IPS-18a (cell line): ENCODE measurements around the gene BICDL1.

Experiments used
- H3K27ac ChIP-seq: one replicate; pipeline ENCODE4 v1.5.1; 2013; ENCODE audit warnings: low read length
- H3K27me3 ChIP-seq: one replicate; pipeline ENCODE4 v1.6.1; 2013; ENCODE audit warnings: mild to moderate bottlenecking, low read length; ENCODE audit not compliant: control insufficient read depth, insufficient read depth
- H3K36me3 ChIP-seq: one replicate; pipeline ENCODE4 v1.6.1; 2013; ENCODE audit warnings: low read depth, low read length; ENCODE audit not compliant: control insufficient read depth
- H3K4me1 ChIP-seq: one replicate; pipeline ENCODE4 v1.6.1; 2013; ENCODE audit warnings: low read depth, low read length; ENCODE audit not compliant: control insufficient read depth
- H3K4me3 ChIP-seq: one replicate; pipeline ENCODE4 v1.5.1; 2013; ENCODE audit warnings: low read length
- H3K9ac ChIP-seq: one replicate; pipeline ENCODE4 v1.6.1; 2013; ENCODE audit warnings: mild to moderate bottlenecking, low read length, moderate library complexity
- H3K9me3 ChIP-seq: one replicate; pipeline ENCODE4 v1.6.1; 2013; ENCODE audit warnings: low read depth, low read length; ENCODE audit not compliant: control insufficient read depth

The BICDL1 gene

GRCh38 chr12:120060196-120060595 lies 71.2 kb downstream of the BICDL1 start:
- Histone ChIP-seq H3K4me3 (no peak overlapping the region), H3K9me3 (no peaks in the 10 kb centered on the region), H3K36me3 (no peaks in the 10 kb centered on the region), H3K27ac (no peak overlapping the region), H3K9ac (no peak overlapping the region), H3K4me1 (peaks cover 4% of the 10 kb centered on the region), H3K27me3 (no peaks in the 10 kb centered on the region)

- no peaks in the 10 kb centered on the region for H3K9me3 ChIP-seq
- peaks cover 3% of the 10 kb centered on the region for H3K36me3 ChIP-seq
- H3K9ac ChIP-seq, result no peak overlapping the region
- no peaks in the 10 kb centered on the region for H3K27me3 ChIP-seq
- peaks cover 4% of the 10 kb centered on the region for H3K4me1 ChIP-seq
- no peak overlapping the region for H3K4me3 ChIP-seq
- H3K27ac ChIP-seq, result no peak overlapping the region
Measured at GRCh38 chr12:120060717-120061116, 71.7 kb downstream of the BICDL1 start.

- Histone ChIP-seq H3K4me3 (no peak overlapping the region), H3K27ac (no peak overlapping the region), H3K9ac (no peak overlapping the region), H3K9me3 (no peaks in the 10 kb centered on the region), H3K27me3 (no peaks in the 10 kb centered on the region), H3K4me1 (peaks cover 4% of the 10 kb centered on the region), H3K36me3 (peaks cover 3% of the 10 kb centered on the region)
Measured at GRCh38 chr12:120061575-120062214, 72.7 kb downstream of the BICDL1 start.

DNA sequence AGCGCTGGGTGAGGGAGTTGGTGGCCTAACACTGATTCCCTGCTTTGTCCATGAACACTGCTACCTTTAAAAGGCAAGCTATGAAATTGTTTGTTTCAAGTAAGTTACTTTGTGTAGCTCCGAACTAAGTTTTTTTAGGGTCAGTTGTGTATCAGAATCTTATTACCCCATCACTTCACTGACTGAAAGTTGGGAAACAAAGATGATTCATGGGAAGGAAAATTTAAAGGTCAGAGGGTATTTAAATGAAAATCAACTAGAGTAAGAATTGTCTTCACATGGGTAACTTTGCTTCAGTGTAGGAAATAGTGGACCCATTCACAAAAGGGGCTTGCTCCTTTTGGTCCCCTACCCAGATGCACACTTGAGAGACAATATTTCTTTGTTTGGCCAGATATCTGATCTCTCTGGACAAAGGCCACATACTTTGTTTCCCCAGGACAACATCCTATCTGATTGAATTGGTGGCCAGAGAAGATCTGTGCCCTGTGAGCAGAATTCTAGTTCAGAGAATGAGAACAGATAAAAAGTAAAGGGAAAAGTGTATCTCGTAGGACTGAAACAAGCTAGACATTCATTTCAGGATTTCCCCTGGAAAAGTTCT lies 74.0 kb downstream of the BICDL1 start:
- Histone ChIP-seq H3K27me3 (no peaks in the 10 kb centered on the region), H3K4me1 (peaks cover 4% of the 10 kb centered on the region), H3K9me3 (no peaks in the 10 kb centered on the region), H3K4me3 (no peak overlapping the region), H3K9ac (no peak overlapping the region), H3K27ac (no peak overlapping the region), H3K36me3 (peaks cover 3% of the 10 kb centered on the region)

DNA sequence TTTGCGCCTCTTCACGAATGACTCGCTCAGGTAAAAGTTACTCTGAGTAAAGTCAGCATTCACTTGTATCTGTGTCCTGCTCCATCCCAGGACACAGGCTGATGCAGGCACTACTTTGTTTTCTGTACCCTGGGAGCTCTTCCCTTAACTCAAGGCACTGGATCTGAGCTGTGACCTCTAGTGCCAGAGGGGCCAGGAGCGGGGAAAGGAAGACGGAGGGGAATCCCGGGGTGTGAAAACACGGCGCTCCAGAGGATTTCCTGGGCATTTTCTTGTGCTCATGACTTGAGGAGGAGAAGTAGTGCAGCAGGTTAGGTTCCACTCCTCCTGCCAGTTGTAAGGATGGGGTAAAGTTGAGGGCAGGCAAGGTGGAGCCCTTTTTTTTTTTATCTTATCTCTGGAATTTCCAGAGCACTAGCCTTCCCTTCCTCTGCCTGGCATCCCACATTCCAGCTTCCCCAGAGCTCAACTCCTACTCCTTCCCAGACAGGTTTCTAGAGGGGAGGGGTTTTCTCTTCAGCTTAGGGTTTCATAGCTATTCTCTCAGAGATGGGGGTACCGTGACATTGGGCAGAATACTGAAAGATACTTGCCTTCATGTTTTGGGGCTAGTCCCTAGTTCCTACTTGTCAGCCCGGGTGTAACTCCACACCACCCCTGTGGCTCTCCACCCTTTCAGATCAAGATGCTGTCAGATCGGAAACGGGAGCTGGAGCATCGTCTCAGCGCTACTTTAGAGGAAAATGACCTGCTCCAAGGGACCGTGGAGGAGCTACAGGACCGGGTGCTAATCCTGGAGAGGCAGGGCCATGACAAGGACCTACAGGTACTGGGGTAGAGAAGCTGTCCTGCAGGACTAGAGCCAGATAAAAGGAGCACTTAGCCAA lies 75.3 kb downstream of the BICDL1 start:
- no peaks in the 10 kb centered on the region for H3K9me3 ChIP-seq
- H3K36me3 ChIP-seq, result peaks cover 3% of the 10 kb centered on the region
- H3K4me3 ChIP-seq, result no peak overlapping the region
- H3K27me3 ChIP-seq, result no peaks in the 10 kb centered on the region
- peaks cover 4% of the 10 kb centered on the region for H3K4me1 ChIP-seq
- H3K27ac ChIP-seq, result no peak overlapping the region
- H3K9ac ChIP-seq, result no peak overlapping the region

DNA sequence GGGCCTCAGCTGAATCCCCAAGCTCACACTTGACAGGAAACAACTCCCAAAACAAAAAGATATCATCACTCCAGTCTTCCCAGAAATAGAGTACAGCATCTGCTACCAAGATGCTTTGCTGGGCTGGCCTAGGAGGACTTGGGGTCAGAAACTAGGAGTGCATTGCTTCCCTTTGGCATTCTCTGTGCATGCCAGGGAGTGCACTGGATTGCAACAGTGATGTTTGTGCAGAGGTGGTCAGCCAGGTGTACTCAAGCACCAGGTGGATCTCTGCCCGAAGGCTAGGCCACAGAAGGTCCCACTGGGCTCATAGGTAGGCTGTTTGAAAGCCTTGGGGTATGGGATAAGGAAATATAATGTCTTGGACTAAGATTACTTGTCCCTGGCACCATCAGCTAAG lies 76.4 kb downstream of the BICDL1 start:
- H3K27me3 ChIP-seq, result no peaks in the 10 kb centered on the region
- no peak overlapping the region for H3K9ac ChIP-seq
- peaks cover 4% of the 10 kb centered on the region for H3K4me1 ChIP-seq
- H3K4me3 ChIP-seq, result no peak overlapping the region
- H3K36me3 ChIP-seq, result peaks cover 3% of the 10 kb centered on the region
- H3K9me3 ChIP-seq, result no peaks in the 10 kb centered on the region
- H3K27ac ChIP-seq, result no peak overlapping the region

DNA sequence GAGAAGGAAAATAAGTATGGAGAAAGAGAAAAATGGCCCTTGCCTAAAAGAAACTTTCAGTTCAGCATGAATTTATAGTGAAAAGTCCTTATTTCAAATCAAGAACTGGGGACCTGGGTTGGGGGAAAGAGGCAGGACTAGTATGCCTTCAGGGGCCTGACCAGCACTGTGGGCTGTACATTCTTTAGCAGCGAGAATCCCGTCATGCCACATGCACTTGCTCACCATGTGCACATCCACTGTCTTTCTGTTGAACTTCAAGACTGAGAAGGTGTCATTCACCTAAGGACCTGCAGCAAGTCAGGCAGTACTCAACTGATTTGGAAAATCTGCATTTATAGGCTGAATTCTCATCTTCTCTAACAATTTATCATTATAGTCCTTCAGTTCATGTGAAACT lies 77.3 kb downstream of the BICDL1 start:
- no peaks in the 10 kb centered on the region for H3K27me3 ChIP-seq

DNA sequence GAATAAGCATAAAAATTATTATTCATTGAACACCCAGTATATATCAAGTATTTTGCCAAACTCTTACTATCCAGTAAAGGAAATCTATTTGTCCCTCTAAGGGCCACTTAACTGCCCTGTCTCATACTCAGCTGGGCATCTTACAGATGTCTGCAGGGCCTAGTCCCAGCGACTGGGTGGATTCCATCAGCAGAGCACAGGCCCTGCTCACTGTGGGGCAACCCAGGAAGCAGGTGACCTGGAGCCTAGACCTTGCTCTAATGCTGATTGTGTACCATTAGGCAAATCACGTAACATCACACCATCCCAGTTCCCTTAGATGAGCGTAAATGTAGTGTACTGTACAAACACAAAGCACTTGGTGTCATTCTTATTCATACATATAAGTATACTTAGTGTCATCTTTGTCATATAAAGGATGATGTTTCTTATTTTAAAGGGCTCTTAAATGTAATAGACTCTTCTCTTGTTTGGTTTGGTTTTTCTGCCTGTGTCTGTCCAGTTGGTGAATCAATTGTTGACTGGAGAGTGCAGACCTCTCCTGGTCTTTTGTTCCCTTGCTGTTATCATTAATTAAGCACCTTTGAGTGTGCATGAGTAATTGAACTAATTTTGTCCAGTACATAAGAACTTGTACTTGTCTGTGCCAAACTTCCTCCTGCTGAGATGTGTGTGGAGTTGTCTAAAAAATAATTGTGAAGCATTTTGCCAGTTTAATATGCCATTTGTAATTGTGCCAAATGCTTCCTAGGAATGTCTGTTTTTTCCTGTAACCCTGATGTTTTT lies 78.2 kb downstream of the BICDL1 start:
- H3K4me1 ChIP-seq, result peaks cover 4% of the 10 kb centered on the region
- H3K36me3 ChIP-seq, result peaks cover 7% of the 10 kb centered on the region

More for the DNA sequence above, 77.3 kb downstream of the BICDL1 start:
- peaks cover 4% of the 10 kb centered on the region for H3K4me1 ChIP-seq
- no peak overlapping the region for H3K4me3 ChIP-seq
- no peak overlapping the region for H3K9ac ChIP-seq
- H3K36me3 ChIP-seq, result peaks cover 3% of the 10 kb centered on the region
- no peaks in the 10 kb centered on the region for H3K9me3 ChIP-seq
- H3K27ac ChIP-seq, result no peak overlapping the region

GRCh38 chr12:120067901-120068300 lies 78.9 kb downstream of the BICDL1 start:
- H3K27ac ChIP-seq, result no peak overlapping the region
- no peak overlapping the region for H3K4me3 ChIP-seq
- no peaks in the 10 kb centered on the region for H3K9me3 ChIP-seq
- H3K9ac ChIP-seq, result no peak overlapping the region
- H3K36me3 ChIP-seq, result peaks cover 7% of the 10 kb centered on the region
- no peaks in the 10 kb centered on the region for H3K27me3 ChIP-seq
- peaks cover 4% of the 10 kb centered on the region for H3K4me1 ChIP-seq

More for the DNA sequence above, 78.2 kb downstream of the BICDL1 start:
- no peak overlapping the region for H3K9ac ChIP-seq
- H3K9me3 ChIP-seq, result no peaks in the 10 kb centered on the region
- H3K27ac ChIP-seq, result no peak overlapping the region
- H3K4me3 ChIP-seq, result no peak overlapping the region
- no peaks in the 10 kb centered on the region for H3K27me3 ChIP-seq

GRCh38 chr12:120069278-120069677 lies 80.2 kb downstream of the BICDL1 start:
- Histone ChIP-seq H3K9ac (no peak overlapping the region), H3K4me3 (no peak overlapping the region), H3K27me3 (no peaks in the 10 kb centered on the region), H3K27ac (no peak overlapping the region), H3K36me3 (peaks cover 7% of the 10 kb centered on the region), H3K4me1 (no peaks in the 10 kb centered on the region), H3K9me3 (no peaks in the 10 kb centered on the region)

GRCh38 chr12:120071493-120072020 lies 82.5 kb downstream of the BICDL1 start:
- Histone ChIP-seq H3K4me3 (no peak overlapping the region), H3K36me3 (peaks cover 4% of the 10 kb centered on the region), H3K4me1 (no peaks in the 10 kb centered on the region), H3K27ac (no peak overlapping the region), H3K9ac (no peak overlapping the region), H3K9me3 (no peaks in the 10 kb centered on the region), H3K27me3 (no peaks in the 10 kb centered on the region)
